ENCODE results near the gene ADGRF3.

DNA sequence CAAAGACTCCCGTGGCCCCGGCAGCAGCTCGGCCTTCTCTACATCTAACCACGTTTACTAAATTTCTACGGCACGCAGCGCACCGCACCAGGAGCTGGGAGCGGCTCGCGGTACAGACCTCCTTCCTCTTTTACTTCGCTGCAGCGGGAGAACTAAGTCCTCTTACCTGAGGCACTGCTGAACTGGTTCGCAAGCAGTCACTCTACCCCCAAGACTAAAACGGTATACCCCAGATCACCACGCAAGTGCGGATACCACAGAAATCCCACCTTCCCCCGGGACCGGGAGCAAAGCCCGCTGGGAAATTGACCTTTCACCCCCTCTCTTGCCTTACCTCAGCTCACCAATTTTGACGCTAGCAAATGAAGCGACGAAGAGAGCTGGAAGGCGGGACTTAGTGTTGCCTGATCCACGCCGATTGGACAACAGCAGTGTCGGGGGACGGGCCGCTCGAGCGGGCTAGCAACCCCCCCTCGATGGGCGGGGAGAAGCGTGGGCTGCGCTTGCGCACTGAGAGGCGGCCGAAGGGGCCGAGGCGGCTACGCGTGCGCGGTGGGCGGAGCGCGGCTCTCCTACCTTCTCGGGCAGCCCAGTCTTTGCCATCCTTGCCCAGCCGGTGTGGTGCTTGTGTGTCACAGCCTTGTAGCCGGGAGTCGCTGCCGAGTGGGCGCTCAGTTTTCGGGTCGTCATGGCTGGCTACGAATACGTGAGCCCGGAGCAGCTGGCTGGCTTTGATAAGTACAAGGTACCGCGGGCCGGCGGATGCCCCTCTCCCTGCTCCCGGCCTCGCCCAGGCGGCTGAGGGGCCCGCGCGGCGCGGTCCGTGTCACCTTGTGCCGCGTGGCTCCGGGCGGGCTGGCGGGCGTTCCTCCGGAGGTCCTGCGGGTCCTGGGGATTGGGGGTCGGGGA is 790 bp downstream of the ADGRF3 start, which contains the start of gene SELENOI:
- TF ChIP-seq, protein P1, sequence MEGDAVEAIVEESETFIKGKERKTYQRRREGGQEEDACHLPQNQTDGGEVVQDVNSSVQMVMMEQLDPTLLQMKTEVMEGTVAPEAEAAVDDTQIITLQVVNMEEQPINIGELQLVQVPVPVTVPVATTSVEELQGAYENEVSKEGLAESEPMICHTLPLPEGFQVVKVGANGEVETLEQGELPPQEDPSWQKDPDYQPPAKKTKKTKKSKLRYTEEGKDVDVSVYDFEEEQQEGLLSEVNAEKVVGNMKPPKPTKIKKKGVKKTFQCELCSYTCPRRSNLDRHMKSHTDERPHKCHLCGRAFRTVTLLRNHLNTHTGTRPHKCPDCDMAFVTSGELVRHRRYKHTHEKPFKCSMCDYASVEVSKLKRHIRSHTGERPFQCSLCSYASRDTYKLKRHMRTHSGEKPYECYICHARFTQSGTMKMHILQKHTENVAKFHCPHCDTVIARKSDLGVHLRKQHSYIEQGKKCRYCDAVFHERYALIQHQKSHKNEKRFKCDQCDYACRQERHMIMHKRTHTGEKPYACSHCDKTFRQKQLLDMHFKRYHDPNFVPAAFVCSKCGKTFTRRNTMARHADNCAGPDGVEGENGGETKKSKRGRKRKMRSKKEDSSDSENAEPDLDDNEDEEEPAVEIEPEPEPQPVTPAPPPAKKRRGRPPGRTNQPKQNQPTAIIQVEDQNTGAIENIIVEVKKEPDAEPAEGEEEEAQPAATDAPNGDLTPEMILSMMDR (IDR thresholded peaks at IDR 0.05): no peak
- no peak for TF ChIP-seq EZH2 (IDR thresholded peaks at IDR 0.05)
